Measurements from ENCODE around the gene EWSR1.

The EWSR1 gene

GRCh38 chr22:29268511-29269229, 602 bp downstream of the EWSR1 start:
- DNase-seq (ENCODE audit: low read depth in 3 of 3, low spot score in 1 of 3) = peak in 1 of 3 donors; percentile 30

- DNase-seq (ENCODE audit: low read depth in 3 of 3, low spot score in 1 of 3) = no peak
Measured at GRCh38 chr22:29269230-29269604, 1.1 kb downstream of the EWSR1 start.

GRCh38 chr22:29269731-29270474, 1.8 kb downstream of the EWSR1 start:
- DNase-seq (ENCODE audit: low read depth in 3 of 3, low spot score in 1 of 3) = no peak

GRCh38 chr22:29270475-29271271, 2.6 kb downstream of the EWSR1 start:
- DNase-seq (ENCODE audit: low read depth in 3 of 3, low spot score in 1 of 3) = no peak

GRCh38 chr22:29272624-29273023, 4.6 kb downstream of the EWSR1 start:
- DNase-seq (ENCODE audit: low read depth in 3 of 3, low spot score in 1 of 3) = no peak

- DNase-seq (ENCODE audit: low read depth in 3 of 3, low spot score in 1 of 3) = no peak
Measured at GRCh38 chr22:29275167-29275566, 7.1 kb downstream of the EWSR1 start.

GRCh38 chr22:29275819-29276565, 7.9 kb downstream of the EWSR1 start:
- DNase-seq (ENCODE audit: low read depth in 3 of 3, low spot score in 1 of 3) = no peak

- no peak for DNase-seq (ENCODE audit: low read depth in 3 of 3, low spot score in 1 of 3)
Measured at GRCh38 chr22:29277927-29278326, 9.9 kb downstream of the EWSR1 start.

- DNase-seq (ENCODE audit: low read depth in 3 of 3, low spot score in 1 of 3) = no peak
Measured at GRCh38 chr22:29284196-29284595, 16.1 kb downstream of the EWSR1 start.

- no peak for DNase-seq (ENCODE audit: low read depth in 3 of 3, low spot score in 1 of 3)
Measured at GRCh38 chr22:29288837-29289236, 20.8 kb downstream of the EWSR1 start.

GRCh38 chr22:29290061-29290460, 22.0 kb downstream of the EWSR1 start:
- no peak for DNase-seq (ENCODE audit: low read depth in 3 of 3, low spot score in 1 of 3)

- DNase-seq (ENCODE audit: low read depth in 3 of 3, low spot score in 1 of 3) = no peak
Measured at GRCh38 chr22:29291215-29291614, 23.1 kb downstream of the EWSR1 start.

- no peak for DNase-seq (ENCODE audit: low read depth in 3 of 3, low spot score in 1 of 3)
Measured at GRCh38 chr22:29292379-29292778, 24.3 kb downstream of the EWSR1 start.

GRCh38 chr22:29298641-29299040, 30.6 kb downstream of the EWSR1 start:
- no peak for DNase-seq (ENCODE audit: low read depth in 3 of 3, low spot score in 1 of 3)

GRCh38 chr22:29299136-29299900, 31.2 kb downstream of the EWSR1 start:
- DNase-seq (ENCODE audit: low read depth in 3 of 3, low spot score in 1 of 3) = no peak

- no peak for DNase-seq (ENCODE audit: low read depth in 3 of 3, low spot score in 1 of 3)
Measured at GRCh38 chr22:29300467-29300806, 32.4 kb downstream of the EWSR1 start.

GRCh38 chr22:29300807-29301601, 32.9 kb downstream of the EWSR1 start:
- DNase-seq (ENCODE audit: low read depth in 3 of 3, low spot score in 1 of 3) = no peak

GRCh38 chr22:29301716-29302401, 33.8 kb downstream of the EWSR1 start:
- DNase-seq (ENCODE audit: low read depth in 3 of 3, low spot score in 1 of 3) = no peak

GRCh38 chr22:29302402-29302680, 34.3 kb downstream of the EWSR1 start:
- DNase-seq (ENCODE audit: low read depth in 3 of 3, low spot score in 1 of 3) = no peak
